Bronchial epithelial cell (primary cell): ENCODE results near the gene TPRN. TPM values are rescaled to one million over a fixed set of nuclear protein-coding genes. Genes with fewer than 3 reads are reported as not detected.

Experiments used
- DNase-seq: peaks from one replicate; pipeline ENCODE4 v3.0.0-alpha.2; 2010; ENCODE audit warnings: low read depth
- FAIRE-seq: peaks from 2 replicates; lab custom pipeline; 2011; peaks lifted over from hg19 to GRCh38; lab: Jason Lieb, UNC
- H3K27me3 ChIP-seq: 2 replicates; pipeline ENCODE4 v1.5.1; 2011; ENCODE audit warnings: low read length; ENCODE audit not compliant: control insufficient read depth, insufficient read depth
- H3K36me3 ChIP-seq: 2 replicates; pipeline ENCODE4 v1.5.1; 2011; ENCODE audit warnings: low read length; ENCODE audit not compliant: control insufficient read depth, insufficient read depth
- H3K4me3 ChIP-seq: 2 replicates; pipeline ENCODE4 v1.5.1; 2011; ENCODE audit warnings: mild to moderate bottlenecking, low read depth, low read length, control low read depth
- CTCF ChIP-seq: IDR thresholded peaks from 2 replicates; pipeline ENCODE4 v1.5.1; 2011; ENCODE audit warnings: mild to moderate bottlenecking, moderate library complexity, low read length, control low read depth, inconsistent platforms; ENCODE audit not compliant: insufficient read depth, severe bottlenecking
- total RNA-seq: library from RNA; depleted of rRNA; stranded (reverse); fragments of >200 nt; gene quantifications from 2 replicates; pipeline ENCODE4 v1.2.1, GENCODE V29; 2014

TPRN gene
- total RNA-seq, 1 donor from 2014 or later: 3.2 TPM

- Histone ChIP-seq H3K4me3 (no peak overlapping the region), H3K27me3 (no peaks in the 10 kb centered on the region), H3K36me3 (peaks cover 42% of the 10 kb centered on the region)
- no peak for TF ChIP-seq CTCF
- FAIRE-seq (no peak), DNase-seq (no peak)
Measured at GRCh38 chr9:137185921-137186320, 14.6 kb downstream of the TPRN start.

GRCh38 chr9:137184881-137185660, 15.5 kb downstream of the TPRN start:
- FAIRE-seq: no peak
- DNase-seq: no peak

GRCh38 chr9:137183980-137184595, 16.5 kb downstream of the TPRN start:
- peaks cover 38% of the 10 kb centered on the region for H3K36me3 ChIP-seq
- no peak for FAIRE-seq
- TF ChIP-seq CTCF: no peak
- no peaks in the 10 kb centered on the region for H3K27me3 ChIP-seq
- no peak for DNase-seq
- no peak overlapping the region for H3K4me3 ChIP-seq

More at GRCh38 chr9:137184881-137185660, 15.5 kb downstream of the TPRN start:
- H3K27me3 ChIP-seq: no peaks in the 10 kb centered on the region
- no peak overlapping the region for H3K4me3 ChIP-seq
- H3K36me3 ChIP-seq: peaks cover 40% of the 10 kb centered on the region
- no peak for TF ChIP-seq CTCF

GRCh38 chr9:137182836-137183235, 17.7 kb downstream of the TPRN start:
- FAIRE-seq (no peak), DNase-seq (no peak)
- TF ChIP-seq CTCF: no peak
- Histone ChIP-seq H3K36me3 (peaks cover 38% of the 10 kb centered on the region), H3K27me3 (no peaks in the 10 kb centered on the region), H3K4me3 (no peak overlapping the region)

GRCh38 chr9:137181680-137182079, 18.9 kb downstream of the TPRN start:
- FAIRE-seq (no peak), DNase-seq (no peak)
- Histone ChIP-seq H3K4me3 (no peak overlapping the region), H3K36me3 (peaks cover 34% of the 10 kb centered on the region), H3K27me3 (no peaks in the 10 kb centered on the region)
- no peak for TF ChIP-seq CTCF
